Choroid plexus epithelial cell (primary cell): ENCODE measurements around the gene MMS19.
A peak's percentile ranks its signal among the peaks of the same experiment; 100 is the strongest.
"Not testable (repeated sequence)": the region's sequence is repeated elsewhere in the genome, so short reads cannot be mapped to it uniquely, and the experiment has no call there.

Experiments
- DNase-seq: peaks from one replicate; pipeline ENCODE4 v3.0.0-alpha.2; 2010; ENCODE audit warnings: low read depth
- H3K4me3 ChIP-seq: 2 replicates; pipeline ENCODE4 v1.5.1; 2011; ENCODE audit warnings: low read depth, mild to moderate bottlenecking, control low read depth, low read length, moderate library complexity
- TF ChIP-seq, protein P1 (sequence below): conservative IDR thresholded peaks from 2 replicates; pipeline ENCODE4 v1.5.1; 2011; ENCODE audit warnings: low read depth, mild to moderate bottlenecking, control low read depth, inconsistent platforms, low read length, moderate library complexity

MMS19 gene

DNA sequence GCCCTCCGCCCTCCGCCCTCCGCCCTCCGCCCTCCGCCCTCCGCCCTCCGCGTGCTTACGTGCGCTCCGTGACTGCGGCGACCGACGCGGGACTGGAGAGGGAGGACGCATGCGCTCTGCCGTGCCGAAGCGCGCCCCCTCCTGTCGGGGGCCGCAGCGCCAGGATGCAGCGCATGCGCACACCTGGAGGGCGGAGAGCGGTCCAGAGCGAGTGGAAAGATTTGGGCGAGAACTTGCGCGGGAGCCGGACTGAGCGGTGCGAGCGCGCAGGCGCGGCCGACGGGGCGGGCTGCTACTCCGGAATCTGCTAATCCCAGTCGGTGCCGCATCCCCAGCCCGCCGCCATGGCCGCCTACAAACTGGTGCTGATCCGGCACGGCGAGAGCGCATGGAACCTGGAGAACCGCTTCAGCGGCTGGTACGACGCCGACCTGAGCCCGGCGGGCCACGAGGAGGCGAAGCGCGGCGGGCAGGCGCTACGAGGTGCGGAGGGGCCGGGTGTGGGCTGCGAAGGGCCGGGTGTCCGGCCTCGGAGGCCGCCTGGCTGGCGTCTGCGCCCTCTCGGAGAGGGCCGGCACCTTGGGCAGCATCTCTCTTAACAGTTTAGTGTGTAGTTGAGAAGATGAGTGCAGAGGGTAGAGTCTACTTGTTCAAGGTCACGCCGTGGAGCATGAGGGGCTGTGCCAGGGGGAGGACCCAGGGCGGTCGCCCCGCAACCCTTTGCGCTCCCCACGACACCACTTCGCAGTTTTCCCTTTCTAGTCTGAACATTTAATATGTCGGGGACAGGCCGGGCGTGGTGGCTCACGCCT is 72.1 kb downstream of the MMS19 start, which contains the start of gene PGAM1:
TSS of gene PGAM1 (plus strand) at position 228 of the 812 bp plus-strand sequence. CDS start at position 345, 117 bp downstream.
- TF ChIP-seq, protein P1, sequence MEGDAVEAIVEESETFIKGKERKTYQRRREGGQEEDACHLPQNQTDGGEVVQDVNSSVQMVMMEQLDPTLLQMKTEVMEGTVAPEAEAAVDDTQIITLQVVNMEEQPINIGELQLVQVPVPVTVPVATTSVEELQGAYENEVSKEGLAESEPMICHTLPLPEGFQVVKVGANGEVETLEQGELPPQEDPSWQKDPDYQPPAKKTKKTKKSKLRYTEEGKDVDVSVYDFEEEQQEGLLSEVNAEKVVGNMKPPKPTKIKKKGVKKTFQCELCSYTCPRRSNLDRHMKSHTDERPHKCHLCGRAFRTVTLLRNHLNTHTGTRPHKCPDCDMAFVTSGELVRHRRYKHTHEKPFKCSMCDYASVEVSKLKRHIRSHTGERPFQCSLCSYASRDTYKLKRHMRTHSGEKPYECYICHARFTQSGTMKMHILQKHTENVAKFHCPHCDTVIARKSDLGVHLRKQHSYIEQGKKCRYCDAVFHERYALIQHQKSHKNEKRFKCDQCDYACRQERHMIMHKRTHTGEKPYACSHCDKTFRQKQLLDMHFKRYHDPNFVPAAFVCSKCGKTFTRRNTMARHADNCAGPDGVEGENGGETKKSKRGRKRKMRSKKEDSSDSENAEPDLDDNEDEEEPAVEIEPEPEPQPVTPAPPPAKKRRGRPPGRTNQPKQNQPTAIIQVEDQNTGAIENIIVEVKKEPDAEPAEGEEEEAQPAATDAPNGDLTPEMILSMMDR = peak; percentile 70
- peak within 1 kb of the TSS; percentile 89 for H3K4me3 ChIP-seq
- peak; percentile 98 for DNase-seq

DNA sequence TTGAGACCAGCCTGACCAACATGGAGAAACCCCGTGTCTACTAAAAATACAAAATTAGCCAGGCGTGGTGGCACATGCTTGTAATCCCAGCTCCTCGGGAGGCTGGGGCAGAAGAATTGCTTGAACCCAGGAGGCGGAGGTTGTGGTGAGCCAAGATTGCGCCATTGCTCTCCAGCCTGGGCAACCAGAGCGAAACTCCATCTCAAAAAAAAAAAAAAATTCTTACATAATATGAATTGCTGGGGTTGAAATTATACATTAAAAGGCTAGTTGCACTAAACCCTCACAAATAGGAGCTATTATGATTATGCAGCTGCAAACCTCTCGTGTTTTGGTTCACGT is 74.5 kb downstream of the MMS19 start:
- DNase-seq, H3K4me3 ChIP-seq: not testable (repeated sequence)

DNA sequence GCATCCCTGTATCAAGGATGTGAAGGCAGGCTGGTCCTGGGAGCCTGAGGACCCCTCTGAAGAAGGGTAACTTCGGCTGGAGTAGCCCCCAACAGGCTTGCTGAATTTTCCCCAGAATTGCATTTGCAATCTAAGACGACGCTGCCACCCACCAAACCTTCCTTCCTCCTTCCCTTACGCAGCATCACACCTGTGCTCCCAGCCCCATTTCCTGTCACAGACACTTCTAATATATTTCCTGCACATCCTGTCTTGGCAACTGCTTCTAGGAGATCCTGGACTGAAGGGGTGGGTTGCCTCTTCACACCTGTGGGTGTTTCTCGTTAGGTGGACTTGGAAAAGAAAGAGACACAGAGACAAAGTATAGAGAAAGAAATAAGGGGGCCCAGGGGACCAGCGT is 81.7 kb downstream of the MMS19 start:
- TF ChIP-seq, protein P1 = no peak
- H3K4me3 ChIP-seq = no peak overlapping the region
- no peak for DNase-seq

DNA sequence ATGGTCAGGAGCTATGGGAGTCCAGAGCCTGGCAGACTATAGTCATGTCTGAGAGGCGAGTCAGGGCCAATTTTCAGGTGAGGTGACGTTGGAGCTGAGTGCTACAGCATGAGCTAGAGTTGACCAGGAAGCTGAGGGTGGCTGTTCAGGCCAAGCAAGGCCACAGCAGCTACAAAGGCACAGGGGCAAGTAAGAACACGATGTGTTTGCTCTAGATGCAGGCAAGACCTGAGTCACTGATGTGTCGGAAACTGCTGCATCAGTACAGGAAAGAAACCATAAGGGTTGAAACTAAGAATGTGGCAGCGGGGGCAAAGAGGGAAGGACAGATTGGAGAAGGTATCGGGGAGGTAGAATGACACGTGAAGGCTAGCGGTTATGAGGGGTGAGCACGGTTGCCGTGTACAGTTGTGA is 85.3 kb downstream of the MMS19 start:
- TF ChIP-seq, protein P1 = no peak
- DNase-seq = peak; percentile 43
- no peak overlapping the region for H3K4me3 ChIP-seq

DNA sequence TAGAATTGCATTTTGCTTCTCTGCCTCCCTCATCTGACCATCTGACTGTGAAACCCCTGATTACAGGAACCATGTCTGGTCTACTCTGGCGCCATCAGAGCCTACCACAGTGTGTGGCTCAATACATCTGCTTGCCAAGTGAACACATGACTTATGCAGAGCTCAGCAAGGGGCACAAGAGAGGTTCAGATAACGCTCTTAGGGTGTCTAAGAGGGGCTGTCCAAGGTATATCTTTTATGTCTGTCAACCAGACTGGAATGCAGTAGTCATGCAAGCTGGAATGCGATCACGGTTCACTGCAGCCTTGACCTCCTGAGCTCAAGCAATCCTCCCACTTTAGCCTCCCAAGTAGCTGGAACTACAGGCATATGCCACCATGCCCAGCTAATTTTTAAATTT is 86.8 kb downstream of the MMS19 start:
- TF ChIP-seq, protein P1 = no peak
- DNase-seq = peak; percentile 72
- no peak overlapping the region for H3K4me3 ChIP-seq

DNA sequence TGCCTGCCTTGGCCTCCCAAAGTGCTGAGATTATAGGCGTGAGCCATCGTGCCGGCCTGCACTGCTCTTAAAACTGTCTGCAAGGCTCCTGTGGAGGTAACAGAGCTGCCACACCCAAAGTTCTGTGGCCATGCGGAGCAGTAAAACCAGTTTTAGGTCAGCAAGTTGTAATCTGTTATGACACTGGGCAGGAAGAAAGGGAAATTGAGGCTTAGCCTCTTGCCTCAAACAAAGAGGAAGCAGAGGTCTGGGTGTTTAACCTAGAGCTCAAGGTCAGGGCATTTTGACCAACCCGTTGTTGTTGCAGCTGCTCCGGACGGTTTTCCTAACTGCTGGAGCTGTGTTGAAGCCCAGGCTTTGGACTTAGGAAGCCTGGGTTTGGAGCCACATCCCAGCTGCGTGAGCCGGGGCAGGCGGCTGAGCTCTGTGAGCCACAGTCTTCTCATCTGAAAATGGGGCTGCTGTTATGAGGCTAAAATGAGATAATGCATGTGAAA is 89.7 kb downstream of the MMS19 start:
- TF ChIP-seq, protein P1 = no peak
- no peak overlapping the region for H3K4me3 ChIP-seq
- DNase-seq = no peak
